Lung (tissue), 12 donors: ENCODE results near the gene KANTR. TPM values are rescaled to one million over a fixed set of nuclear protein-coding genes. Genes with fewer than 3 reads are reported as not detected.

ENCODE experiments used
- ATAC-seq: fragments of 200-7000 bp; cut with Tn5 transposase; one replicate; pipeline ENCODE4 v1.9.1; 2020; ENCODE audit warnings: moderate number of reproducible peaks; ENCODE audit not compliant: insufficient read depth, low FRiP score
- DNase-seq, 3 donors: peaks; one replicate each; pipeline ENCODE4 v3.0.0-alpha.2; 2013 to 2017
- H3K27ac ChIP-seq, 2 donors: one replicate each; pipeline ENCODE4 v1.5.1; 2013; ENCODE audit warnings: mild to moderate bottlenecking in 2 of 2, moderate library complexity in 2 of 2, control low read depth in 1 of 2, inconsistent platforms in 1 of 2, low read depth in 1 of 2, low read length in 1 of 2
- H3K27me3 ChIP-seq, 3 donors: one replicate each; pipeline ENCODE4 v1.5.1; 2013; ENCODE audit warnings: low read length in 2 of 3; ENCODE audit not compliant: control insufficient read depth in 3 of 3, insufficient read depth in 3 of 3
- H3K36me3 ChIP-seq, 4 donors: one replicate each; pipeline ENCODE4 v1.5.1; 2013; ENCODE audit warnings: low read length in 4 of 4, mild to moderate bottlenecking in 1 of 4, moderate library complexity in 1 of 4; ENCODE audit not compliant: control insufficient read depth in 4 of 4, insufficient read depth in 4 of 4
- H3K4me1 ChIP-seq, 5 donors: one replicate each; pipeline ENCODE4 v1.5.1; 2013; ENCODE audit warnings: low read length in 5 of 5, mild to moderate bottlenecking in 2 of 5, moderate library complexity in 1 of 5; ENCODE audit not compliant: control insufficient read depth in 5 of 5, insufficient read depth in 5 of 5
- H3K4me3 ChIP-seq: one replicate; pipeline ENCODE4 v1.5.1; 2013; ENCODE audit warnings: mild to moderate bottlenecking, control low read depth, moderate library complexity
- H3K9ac ChIP-seq, 2 donors: one replicate each; pipeline ENCODE4 v1.5.1; 2013; ENCODE audit warnings: low read length in 2 of 2, control low read depth in 1 of 2; ENCODE audit not compliant: insufficient read depth in 1 of 2
- H3K9me3 ChIP-seq, 4 donors: one replicate each; pipeline ENCODE4 v1.5.1; 2013; ENCODE audit warnings: low read length in 3 of 4, mild to moderate bottlenecking in 1 of 4, moderate library complexity in 1 of 4; ENCODE audit not compliant: control insufficient read depth in 4 of 4, insufficient read depth in 3 of 4
- WGBS, 2 donors: extraction: QIAGEN DNeasy Blood & Tissue Kit; methylation state at CpG; one replicate each; pipeline ENCODE4 v1.1.7; 2013; 5-methylcytosine and 5-hydroxymethylcytosine counted together
- polyA plus RNA-seq, 2 donors: library from polyadenylated mRNA; stranded (reverse); fragments of 200-250 nt; gene quantifications; one replicate each; pipeline ENCODE4 v1.2.1, GENCODE V29; 2013
- total RNA-seq, 2 donors: library from RNA; depleted of rRNA in 1 of 2; stranded (reverse); fragments of >200 nt in 1 of 2; gene quantifications; one replicate each; pipeline ENCODE4 v1.2.1, GENCODE V29; 2014 to 2021
- TF ChIP-seq, protein P1 (sequence below): IDR thresholded peaks from 2 replicates; pipeline ENCODE4 v1.5.1; 2012; ENCODE audit warnings: mild to moderate bottlenecking; ENCODE audit errors: control extremely low read depth, extremely low read depth
- donor health status: control.
- donor health status: control.
- donor health status: Bipolar disorder and iron deficiency.
- donor health status: healthy.
- donor health status: DM: yes; HTN: yes; CAD: no.

Gene KANTR
- total and polyA plus RNA-seq, 4 donors = 1.4 to 30.5 (median 9.7) TPM

DNA sequence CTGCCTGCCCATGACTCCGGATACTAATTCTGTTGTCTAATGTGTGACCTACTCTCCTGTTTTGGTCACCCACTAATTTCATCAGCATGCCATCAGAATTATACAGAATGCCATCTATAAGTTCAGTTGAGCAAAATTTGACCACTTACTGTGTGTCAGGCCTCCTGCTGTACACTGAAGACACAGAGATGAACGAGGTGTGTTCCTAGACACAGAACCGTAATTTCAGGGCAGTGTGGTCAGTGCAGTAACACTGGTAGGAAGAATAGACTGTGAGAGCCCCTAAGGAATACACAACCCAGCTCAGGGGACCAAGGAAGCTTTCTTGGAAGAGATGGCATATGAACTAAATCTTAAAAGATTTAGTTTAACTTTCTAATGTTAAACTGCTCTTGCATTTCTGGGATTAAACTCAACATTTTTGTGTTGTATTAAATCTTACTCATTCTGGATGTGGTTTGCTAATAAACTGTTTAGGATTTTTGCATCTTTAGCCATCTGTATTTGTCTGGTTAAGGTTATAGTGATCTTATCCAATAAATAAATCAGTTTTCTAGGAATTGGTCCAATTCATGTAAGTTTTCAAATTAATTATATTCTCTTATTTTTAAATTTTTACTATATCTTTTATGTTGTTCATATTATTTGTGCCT, 34.3 kb downstream of the KANTR start:
- Histone ChIP-seq H3K27ac (no peak overlapping the region), H3K4me1 (peaks cover 0 to 3% (median 0%) of the 10 kb centered on the region in 5 donors), H3K27me3 (peaks cover 3 to 26% (median 23%) of the 10 kb centered on the region in 3 donors), H3K4me3 (no peak overlapping the region), H3K9me3 (peaks cover 0 to 4% (median 1%) of the 10 kb centered on the region in 4 donors), H3K36me3 (no peaks in the 10 kb centered on the region), H3K9ac (no peak overlapping the region)
- TF ChIP-seq, protein P1, sequence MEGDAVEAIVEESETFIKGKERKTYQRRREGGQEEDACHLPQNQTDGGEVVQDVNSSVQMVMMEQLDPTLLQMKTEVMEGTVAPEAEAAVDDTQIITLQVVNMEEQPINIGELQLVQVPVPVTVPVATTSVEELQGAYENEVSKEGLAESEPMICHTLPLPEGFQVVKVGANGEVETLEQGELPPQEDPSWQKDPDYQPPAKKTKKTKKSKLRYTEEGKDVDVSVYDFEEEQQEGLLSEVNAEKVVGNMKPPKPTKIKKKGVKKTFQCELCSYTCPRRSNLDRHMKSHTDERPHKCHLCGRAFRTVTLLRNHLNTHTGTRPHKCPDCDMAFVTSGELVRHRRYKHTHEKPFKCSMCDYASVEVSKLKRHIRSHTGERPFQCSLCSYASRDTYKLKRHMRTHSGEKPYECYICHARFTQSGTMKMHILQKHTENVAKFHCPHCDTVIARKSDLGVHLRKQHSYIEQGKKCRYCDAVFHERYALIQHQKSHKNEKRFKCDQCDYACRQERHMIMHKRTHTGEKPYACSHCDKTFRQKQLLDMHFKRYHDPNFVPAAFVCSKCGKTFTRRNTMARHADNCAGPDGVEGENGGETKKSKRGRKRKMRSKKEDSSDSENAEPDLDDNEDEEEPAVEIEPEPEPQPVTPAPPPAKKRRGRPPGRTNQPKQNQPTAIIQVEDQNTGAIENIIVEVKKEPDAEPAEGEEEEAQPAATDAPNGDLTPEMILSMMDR = no peak
- ATAC-seq = no peak
- 81 to 93% methylated on average over 3 of the region's 3 CpGs for WGBS, 2 donors
- DNase-seq = no peak

DNA sequence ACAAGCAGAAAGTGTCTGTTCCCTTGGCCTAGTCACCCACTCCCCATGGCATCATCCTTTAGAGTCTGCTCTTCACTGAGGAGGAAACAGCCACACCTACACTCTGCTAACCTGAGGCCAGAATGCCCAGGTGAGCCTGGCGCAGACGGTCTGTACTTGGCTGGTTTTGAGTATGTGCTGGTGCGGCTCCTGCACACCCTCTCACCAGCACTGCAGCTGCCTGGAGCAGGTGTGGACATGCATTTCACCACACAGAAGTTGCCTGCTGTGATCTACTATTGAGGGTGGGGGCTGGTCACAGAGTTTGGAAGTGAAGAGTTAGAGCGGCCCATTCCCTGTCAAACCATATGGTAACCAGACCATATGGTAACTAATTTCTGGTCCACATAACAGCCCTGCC, 39.5 kb downstream of the KANTR start:
- peaks cover 0 to 2% (median 0%) of the 10 kb centered on the region in 5 donors for H3K4me1 ChIP-seq
- H3K9ac ChIP-seq = no peak overlapping the region
- ATAC-seq = no peak
- DNase-seq = no peak
- H3K27me3 ChIP-seq = peaks cover 3 to 41% (median 17%) of the 10 kb centered on the region in 3 donors
- no peaks in the 10 kb centered on the region for H3K9me3 ChIP-seq
- TF ChIP-seq, protein P1 = no peak
- peaks cover 0 to 2% (median 0%) of the 10 kb centered on the region in 4 donors for H3K36me3 ChIP-seq
- 87 to 95% methylated on average over 4 of the region's 4 CpGs for WGBS, 2 donors
- H3K4me3 ChIP-seq = no peak overlapping the region
- no peak overlapping the region for H3K27ac ChIP-seq

DNA sequence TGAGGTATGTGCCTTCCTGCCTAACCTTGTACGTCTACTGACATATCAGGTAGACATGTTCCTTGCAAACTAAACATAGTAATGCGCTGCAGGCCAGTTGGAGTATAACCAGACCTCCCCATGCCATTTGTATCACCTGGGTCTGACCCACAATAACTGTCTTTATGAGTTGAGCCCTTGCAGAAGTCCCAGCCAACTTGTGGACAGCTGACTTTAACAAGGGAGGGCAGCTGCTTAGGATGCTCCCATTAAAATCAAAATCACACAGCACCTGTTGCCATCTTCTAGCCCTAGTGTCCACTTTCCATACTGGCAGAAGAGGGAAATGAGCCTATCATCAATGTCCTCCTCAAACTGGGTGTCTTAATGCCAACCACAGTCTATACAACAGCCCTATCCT, 41.6 kb downstream of the KANTR start:
- ATAC-seq = no peak
- H3K27me3 ChIP-seq = peaks cover 0 to 41% (median 12%) of the 10 kb centered on the region in 3 donors

More for the DNA sequence above, 41.6 kb downstream of the KANTR start:
- H3K9ac ChIP-seq = no peak overlapping the region
- no peak overlapping the region for H3K27ac ChIP-seq
- 81 to 97% methylated on average over 2 of the region's 2 CpGs for WGBS, 2 donors
- TF ChIP-seq, protein P1 = no peak
- no peaks in the 10 kb centered on the region for H3K9me3 ChIP-seq
- no peak for DNase-seq
- no peak overlapping the region for H3K4me3 ChIP-seq
- H3K4me1 ChIP-seq = peaks cover 0 to 2% (median 0%) of the 10 kb centered on the region in 5 donors
- H3K36me3 ChIP-seq = peaks cover 0 to 2% (median 0%) of the 10 kb centered on the region in 4 donors
